ENCODE results near the gene BST1.
A peak's percentile ranks its signal among the peaks of the same experiment; 100 is the strongest.

The BST1 gene

DNA sequence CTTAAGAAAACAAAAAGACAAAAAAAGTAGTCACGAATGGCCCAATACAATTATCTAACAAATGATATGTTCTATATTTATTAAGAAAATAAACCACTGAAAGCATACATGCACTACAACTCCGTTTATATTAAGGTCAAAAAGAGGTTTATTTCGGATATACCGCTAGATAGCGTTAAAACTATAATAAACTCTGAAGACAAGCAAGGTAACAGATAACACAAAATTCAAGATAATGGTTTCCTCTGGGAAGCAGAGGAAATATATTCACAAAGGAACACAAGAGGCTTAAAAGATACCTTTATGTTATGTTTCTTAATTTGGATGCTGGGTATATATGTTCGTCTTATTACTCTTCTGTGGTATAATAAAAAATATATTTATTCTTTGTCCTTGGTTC lies 26.0 kb upstream of the BST1 start:
- no peak for DNase-seq

- no peak for DNase-seq
Measured at GRCh38 chr4:15677507-15677988, 25.3 kb upstream of the BST1 start.

DNA sequence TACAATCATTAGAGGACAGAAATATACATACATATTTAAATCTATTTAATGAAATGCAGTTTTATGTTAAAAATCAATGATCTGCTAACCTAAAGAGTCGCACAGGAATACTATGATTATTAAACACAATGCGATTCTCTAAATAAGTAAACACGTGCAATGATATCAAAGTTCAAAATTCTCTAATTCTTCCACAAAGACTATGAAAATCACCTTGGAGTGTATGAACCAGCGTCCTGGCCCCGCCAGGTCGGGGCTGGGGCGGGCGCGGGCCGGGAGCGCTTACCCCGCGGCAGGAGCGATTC lies 21.8 kb upstream of the BST1 start:
- DNase-seq, result no peak

DNA sequence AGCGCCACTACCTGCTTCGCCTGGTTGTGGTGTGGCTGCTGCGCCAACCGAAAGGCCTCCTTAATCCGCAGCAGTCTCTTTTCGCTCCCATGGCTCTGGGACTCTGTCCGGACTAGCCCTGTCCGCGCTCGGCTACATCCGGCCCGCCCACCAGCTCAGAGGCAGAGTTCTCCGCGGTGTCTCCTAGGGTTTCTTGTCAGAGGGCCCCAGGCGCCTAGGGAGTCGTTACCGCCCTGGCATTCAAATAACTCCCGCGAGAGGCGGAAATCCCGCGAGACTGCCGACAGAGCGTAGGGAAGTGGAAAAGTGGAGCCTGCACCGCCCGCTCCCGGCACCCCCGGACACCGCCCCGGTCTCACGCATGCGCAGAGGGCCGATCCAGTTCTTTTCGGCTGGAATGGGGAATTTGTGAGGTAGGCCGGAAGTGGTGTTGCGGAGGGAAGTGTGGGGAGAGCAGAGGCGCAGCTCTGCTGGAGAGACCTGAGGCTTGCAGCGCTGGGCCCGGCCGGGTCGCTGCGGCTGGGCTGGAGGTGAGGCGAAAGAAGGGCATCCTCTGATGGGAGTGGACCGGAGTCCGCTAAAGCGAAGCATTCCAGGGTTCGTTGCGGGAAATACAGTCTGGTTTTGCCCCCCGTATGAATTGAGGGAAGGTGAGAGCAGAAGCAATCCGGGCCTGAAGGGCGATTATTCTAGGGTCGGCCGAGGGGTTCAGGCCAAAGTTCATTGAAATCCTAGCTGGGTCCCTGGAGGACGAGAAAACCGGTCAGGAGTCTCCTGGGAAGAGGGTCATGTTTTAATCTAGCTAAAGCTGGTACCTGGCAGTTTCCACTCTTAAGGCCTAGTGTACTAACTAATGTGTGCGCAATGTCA lies 21.3 kb upstream of the BST1 start, which contains the start of gene FAM200B:
TSS of gene FAM200B (plus strand) at position 456 of the 870 bp plus-strand sequence. CDS start 5,151 bp downstream, outside the sequence.
- peak; percentile 99 for DNase-seq

DNA sequence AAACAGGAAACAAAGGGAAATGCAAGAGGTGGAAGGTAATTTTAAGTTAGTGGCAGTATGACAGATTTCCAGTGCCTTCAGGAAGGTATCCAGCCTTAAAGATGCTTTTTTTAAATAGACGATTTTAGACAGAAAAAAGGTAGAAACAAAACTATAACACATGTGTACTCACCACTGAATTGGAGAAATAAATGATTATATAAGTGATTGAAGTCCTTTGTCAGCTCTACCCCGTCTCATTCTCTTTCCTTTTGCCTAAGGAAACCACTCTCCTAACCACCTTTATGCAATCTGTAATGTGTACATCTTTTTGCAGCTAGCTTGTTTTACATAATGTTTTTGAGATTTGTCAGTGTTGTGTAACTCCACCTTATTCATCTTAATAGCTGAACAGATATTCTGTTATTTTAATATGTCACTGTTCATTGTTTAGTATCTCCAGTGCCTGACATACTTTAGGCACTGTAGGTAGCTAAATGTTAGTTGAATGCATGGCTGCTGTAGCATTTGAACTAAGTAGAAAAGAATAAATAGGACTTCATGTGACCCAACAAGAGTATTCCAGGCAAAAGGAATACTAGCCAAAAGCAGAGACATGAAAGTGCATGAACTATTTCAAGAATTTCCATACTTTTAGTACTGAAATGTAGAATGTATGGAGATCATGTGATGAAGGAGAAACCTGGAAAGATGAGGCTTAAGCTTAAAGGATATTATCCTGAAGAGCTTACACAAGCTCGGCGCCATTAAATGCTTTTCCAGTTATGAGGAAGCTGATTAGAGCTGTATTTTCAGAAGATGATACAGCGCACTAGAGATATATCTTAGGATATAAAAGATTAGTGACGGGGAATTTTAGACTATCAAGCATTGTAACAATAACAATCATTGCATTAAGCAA lies 20.4 kb upstream of the BST1 start:
- DNase-seq, result no peak

DNA sequence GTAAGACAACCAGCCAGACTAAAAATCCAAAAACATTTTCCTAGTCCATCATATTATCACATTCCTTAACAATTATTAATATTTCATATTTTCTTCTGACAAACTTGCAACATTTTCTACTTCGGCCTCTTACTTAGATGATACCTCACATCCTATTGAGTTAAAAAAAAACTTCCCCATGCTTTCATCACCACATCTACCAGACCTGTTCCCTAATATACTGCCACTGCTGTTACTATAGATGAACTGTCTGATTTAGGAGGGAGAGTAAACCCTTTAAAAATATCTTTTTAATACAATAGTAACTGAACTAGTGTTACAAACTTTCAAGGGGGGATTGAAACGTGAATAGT lies 19.7 kb upstream of the BST1 start:
- DNase-seq, result no peak

DNA sequence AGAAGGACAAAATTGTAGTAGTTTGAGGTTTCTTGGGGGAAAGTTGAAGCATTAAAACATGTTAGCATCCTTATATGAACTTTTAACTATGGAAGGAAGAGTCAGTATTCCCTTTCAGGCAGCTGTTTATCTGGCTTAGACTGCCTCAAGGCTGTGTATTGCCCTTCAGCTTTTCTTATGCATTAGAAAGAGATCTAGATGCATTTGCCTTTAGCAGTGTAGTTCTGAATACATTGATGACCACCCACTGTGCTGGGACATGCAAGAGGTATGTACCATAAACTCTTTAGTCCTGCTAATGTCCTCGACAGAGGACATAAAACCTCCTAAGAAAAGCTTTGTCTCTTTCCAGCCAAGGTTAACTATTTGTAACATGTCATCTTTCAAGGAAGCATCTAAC lies 18.4 kb upstream of the BST1 start:
- DNase-seq, result no peak

DNA sequence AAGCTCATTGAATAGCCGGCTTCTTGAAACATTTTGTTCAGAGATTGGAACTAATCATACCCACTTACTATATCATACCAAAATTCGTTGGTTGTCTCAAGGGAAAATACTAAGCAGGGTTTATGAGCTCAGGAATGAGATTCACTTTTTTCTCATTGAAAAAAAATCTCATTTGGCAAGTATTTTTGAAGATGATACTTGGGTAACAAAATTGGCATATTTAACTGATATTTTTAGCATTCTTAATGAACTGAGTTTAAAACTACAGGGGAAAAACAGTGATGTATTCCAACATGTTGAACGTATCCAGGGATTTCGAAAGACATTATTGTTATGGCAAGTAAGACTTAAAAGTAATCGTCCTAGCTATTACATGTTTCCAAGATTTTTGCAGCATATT lies 14.8 kb upstream of the BST1 start:
- no peak for DNase-seq

DNA sequence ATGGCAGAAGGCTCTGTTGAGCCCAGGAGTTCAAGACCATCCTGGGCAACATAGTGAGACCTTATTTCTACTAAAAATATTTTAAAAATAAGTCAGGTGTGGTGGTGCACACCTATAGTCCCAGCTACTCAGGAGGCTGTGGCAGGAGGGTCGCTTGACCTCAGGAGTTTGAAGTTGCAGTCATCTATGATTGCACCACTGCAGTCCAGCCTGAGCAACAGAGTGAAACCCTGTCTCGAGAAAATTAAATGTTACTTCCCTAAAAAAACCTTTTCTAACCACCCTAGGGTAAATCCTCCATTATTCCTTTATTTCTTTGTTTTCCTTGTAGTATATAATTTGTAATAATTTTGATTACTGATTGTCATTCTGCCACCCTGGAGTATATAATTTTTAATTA lies 13.3 kb upstream of the BST1 start:
- no peak for DNase-seq

DNA sequence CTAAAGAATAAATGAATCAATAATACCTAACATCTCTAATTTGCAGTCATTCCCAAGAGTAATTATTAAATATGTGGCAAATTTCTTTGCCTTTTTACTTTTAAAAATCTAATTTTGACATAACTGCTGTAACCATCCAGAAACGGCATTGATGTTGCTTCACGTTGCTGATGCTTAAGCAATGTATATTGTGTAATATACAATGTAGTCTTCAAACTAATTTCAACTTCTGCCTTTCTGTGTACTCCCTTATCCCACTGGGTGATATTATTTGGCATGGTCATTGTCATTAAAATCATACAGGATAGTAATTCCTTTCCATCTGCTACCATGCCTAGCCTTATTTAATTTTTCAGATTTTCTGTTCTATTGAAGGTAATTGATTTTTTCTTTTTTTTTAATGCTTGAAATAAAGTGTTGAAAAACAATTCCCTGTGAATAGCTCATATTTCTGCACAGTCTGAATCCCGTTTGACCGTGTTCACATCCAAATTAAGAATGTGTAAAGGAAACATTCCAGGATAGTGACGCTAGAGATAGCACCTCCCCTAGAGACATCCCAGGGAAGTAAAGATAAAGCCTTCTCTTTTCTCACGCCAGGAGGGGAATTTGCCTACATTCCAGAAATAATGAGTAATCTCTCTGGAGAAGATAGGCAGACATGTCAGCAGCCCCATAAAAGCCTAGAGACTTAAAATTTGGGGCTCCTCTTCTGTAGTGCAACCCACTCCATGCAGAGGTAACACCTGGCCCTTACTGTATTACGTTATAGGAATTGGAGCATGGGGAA lies 12.7 kb upstream of the BST1 start:
- DNase-seq, result no peak

GRCh38 chr4:15691346-15692135 lies 11.3 kb upstream of the BST1 start:
- DNase-seq, result no peak

- DNase-seq, result no peak
Measured at GRCh38 chr4:15692602-15693001, 10.3 kb upstream of the BST1 start.

GRCh38 chr4:15694431-15694830 lies 8.4 kb upstream of the BST1 start:
- DNase-seq, result no peak

DNA sequence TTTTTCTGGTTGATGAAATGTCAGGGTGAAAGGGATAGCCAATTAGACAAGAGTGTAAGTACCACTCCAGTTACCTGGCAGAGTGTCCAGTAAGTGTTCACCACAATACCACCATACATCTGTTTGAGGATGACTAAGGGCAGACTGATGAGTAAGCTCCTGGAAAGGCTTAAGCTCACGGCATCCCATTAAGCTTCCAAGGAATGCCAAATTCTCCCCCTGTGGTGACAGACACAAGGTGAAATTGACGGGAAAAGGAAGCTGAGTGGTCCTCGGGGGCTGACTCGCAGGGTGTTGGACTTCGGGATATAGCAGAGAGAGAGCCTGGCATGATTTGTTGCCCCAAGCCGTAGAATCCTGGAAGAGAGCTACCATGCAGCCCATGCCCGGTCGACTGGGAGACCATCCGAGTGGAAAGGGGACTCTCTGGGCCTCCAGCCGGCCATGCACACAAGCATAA lies 7.6 kb upstream of the BST1 start:
- DNase-seq, result no peak

DNA sequence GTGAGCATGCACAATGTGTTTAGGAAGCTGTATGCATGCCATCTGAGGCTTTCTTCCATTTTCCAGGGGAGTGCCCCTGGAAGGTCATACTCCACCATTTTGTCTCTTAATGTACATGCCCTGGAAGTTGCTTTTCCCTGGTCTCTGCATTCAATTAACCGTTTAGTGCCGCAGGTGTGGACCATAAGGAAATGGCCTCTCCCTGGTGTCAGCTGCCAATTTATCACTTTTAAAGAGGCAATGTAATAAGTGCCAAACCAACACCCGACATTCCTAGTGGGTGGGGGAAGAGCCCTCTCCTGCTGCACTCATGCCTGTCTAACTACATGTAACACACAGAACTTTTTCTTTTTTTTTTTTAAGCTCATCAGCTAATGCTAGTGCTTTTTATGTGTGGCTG lies 7.1 kb upstream of the BST1 start:
- no peak for DNase-seq

DNA sequence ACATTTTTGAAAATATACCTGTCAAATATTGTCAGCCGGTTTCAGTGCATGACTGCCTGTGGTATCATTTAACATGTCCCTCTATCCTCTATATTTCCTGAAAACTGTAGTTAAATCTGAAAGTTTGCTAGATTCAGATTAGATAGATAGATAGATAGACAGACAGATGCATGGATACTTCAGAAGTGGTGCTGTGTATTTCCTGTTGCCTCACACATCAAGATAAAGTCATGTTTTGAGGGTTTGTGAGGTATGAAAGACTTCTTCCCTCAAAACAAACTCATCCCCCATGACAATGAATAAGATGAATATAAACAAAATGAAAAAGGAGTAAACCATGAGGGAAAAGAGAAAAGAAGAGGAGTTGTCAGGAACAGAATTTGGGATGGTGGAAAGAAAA lies 6.0 kb upstream of the BST1 start:
- no peak for DNase-seq

GRCh38 chr4:15703439-15703838 lies 574 bp downstream of the BST1 start:
- DNase-seq, result no peak

DNA sequence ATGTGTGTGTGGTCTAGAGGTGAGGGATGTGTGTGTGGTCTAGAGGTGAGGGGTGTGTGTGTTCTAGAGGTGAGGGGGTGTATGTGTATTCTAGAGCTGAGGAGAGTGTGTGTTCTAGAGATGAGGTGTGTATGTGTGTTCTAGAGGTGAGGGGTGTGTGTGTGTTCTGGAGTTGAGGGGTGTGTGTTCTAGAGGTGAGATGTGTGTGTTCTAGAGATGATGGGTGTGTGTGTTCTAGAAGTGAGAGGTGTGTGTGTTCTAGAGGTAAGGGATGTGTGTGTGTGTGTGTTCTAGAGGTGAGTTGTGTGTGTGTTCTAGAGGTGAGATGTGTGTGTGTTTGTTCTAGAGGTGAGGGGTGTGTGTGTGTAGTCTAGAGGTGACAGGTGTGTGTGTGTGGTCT lies 1.3 kb downstream of the BST1 start:
- DNase-seq, result no peak

GRCh38 chr4:15706646-15707362 lies 3.9 kb downstream of the BST1 start:
- no peak for DNase-seq

DNA sequence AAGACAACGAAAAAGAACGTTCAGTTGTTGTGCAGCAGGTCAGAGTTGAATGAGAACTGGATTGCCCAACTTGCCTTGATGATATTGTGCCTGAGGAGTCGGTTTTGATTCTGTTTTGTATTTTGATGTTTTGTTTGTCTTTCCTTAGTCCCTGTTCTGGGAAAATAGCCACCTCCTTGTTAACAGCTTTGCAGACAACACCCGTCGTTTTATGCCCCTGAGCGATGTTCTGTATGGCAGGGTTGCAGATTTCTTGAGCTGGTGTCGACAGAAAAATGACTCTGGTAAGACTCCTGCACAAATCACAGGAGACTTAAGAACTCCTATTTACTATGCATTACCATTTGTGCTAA lies 4.5 kb downstream of the BST1 start:
- no peak for DNase-seq

GRCh38 chr4:15711762-15712161 lies 8.9 kb downstream of the BST1 start:
- DNase-seq, result no peak

DNA sequence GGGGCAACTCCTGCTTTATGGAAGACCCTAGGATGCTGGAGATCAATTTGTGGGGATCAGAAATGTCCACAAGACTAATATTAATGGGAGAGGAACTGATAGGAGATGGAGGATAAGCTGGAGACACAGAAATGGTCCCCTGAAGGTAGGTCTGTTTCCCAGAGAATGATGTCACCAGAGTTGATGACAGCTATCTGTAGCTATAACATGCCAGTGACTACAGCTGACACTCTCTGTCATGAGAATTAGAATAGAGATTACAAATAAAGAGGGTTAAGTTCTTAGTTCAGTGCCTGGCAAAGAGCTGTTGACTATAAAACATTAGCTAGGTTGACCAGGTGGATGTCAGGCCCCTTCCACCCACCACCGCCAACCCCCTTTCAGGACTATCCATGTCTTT lies 9.3 kb downstream of the BST1 start:
- no peak for DNase-seq
